HG03175 (cell line): Measurements from ENCODE around the gene EPB41.

Experiments
- ATAC-seq: cut with Tn5 transposase; IDR thresholded peaks from one replicate; pipeline ENCODE4 v1.9.1; 2021; ENCODE audit warnings: mild to moderate bottlenecking, moderate library complexity; ENCODE audit not compliant: unreplicated experiment

The EPB41 gene

GRCh38 chr1:28890836-28891235 lies 23.5 kb upstream of the EPB41 start:
- no peak for ATAC-seq

DNA sequence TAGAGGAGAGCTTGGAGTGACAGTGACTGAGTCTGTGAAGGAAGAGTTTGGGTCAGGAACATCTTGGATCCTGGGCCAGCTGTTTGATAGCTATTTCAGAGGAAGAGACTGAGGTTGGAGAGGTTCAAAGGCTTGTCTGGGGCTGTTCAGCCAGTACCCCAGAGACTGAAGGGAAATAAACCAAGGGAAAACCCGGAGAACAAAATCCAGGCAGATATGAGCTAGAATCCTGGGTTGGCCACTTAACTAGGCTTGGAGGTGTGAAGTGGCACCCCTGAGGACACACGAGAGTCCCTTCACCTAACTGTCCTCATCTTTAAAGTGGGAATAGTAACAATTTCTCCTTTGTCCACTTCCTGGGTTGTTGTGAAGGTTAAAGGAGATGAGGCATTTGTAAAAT lies 23.1 kb upstream of the EPB41 start:
- no peak for ATAC-seq

DNA sequence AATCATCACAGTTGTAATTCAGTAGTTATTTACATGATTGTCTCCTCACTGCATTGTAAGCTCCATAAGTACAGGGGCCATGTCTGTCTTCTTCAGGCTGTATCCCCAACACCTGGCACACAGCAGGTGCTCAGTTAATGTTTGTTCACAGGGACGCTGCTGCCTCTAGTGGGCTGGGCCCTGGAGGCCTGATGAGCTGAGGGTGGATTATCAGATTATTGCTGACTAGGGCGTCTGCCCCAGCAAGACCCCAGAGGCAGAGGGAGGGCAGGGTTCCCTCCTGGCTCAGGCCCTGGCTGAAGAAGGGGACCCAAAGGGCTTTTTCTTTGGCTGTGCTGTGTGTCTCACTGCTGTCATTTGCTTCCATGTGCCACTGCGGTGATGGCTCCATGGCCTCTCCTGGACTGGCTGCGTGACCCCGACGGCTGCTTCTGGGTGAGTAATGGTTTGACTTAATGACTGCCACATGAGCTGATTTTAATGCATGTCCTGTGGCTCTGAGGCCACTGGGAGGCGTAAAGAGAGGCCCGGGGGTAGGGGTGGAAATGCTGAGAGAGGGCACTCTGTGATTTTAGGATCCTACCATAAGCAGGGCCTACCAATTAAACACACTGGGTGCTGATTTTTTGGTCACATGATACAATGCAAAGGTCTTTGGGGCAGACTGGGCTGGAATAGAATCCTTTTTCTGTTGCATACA lies 20.8 kb upstream of the EPB41 start:
- ATAC-seq, result no peak

DNA sequence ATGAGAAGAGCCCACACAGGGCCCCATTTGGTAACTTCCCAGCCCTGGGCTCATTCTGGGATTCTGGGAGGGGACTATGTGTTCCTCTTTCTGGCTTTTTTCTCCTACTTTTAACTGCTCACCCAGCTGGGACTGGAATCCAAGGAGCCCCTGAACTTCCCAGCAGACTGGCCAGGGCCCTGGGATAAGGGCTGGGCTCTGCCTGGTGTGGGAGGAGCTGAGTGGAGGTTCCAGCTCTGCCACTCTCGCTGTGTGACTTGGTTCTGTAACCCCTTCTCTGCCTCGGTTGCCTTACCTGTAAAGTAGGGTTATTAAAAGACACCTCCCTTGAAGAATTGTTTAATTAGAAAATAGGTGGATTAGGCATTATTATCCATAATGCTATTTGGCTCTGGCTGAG lies 19.6 kb upstream of the EPB41 start:
- no peak for ATAC-seq

- ATAC-seq, result no peak
Observed at GRCh38 chr1:28895896-28896608, 18.3 kb upstream of the EPB41 start.

DNA sequence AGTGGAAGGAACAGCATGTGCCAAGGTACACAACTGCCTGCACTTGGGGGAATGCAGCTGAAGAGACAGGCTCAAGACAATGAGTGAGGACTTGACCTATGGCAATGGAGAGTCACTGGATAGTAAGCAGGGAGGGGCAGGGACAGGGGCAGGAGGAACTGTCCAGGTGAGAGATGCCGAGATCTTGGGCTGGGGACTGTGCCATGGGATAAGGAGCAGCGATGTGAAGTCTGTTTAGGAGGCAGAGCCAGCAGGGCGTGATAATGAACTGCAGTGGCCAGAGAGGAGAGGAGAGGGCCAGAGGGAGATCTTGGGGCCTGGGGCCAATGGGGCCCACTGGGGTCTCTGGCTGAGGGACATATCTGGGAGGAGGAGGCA lies 17.8 kb upstream of the EPB41 start:
- ATAC-seq, result no peak

- no peak for ATAC-seq
Observed at GRCh38 chr1:28897789-28898188, 16.6 kb upstream of the EPB41 start.

DNA sequence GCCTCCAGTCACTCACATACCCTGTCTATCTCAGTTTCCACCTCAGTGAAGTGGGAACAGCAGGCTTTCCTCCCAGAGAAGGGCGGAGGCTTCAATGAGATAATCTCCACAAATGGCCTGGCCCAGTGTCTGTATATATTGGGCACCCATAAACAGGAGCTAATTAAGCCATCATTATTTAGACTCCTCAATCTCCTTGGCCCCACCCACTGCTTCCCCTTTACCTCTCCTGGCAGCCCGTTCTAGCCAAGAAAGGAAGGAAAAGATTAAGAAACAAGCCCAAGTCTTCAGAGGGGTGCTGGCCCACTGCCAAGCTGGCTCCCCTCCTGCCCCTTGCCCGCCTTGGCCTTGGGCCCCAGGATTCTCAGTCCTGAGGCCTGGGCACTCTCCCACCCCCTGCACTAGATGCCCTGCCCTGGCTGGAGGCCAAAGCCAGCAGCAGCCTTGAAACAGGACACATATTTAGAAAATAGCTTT lies 15.9 kb upstream of the EPB41 start:
- ATAC-seq, result no peak

DNA sequence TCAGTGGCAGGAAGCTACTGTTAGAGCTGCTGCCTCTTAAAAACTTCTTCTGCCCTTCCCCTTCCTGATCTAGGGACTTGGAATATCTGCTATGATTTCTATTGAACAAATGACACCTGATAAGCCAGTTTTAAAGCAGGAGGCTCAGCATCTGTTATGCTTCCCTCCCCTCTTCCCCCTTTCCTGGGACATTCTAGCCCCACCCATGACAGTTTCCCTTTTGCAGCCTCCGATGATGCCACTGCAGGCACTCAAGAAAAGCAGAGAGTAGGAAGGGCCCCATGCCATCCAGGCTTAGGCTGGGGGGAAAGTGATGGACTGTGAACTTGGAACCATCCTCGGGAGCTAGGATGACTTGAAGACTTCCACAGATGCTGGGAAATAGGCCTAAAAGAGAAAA lies 15.1 kb upstream of the EPB41 start:
- no peak for ATAC-seq

DNA sequence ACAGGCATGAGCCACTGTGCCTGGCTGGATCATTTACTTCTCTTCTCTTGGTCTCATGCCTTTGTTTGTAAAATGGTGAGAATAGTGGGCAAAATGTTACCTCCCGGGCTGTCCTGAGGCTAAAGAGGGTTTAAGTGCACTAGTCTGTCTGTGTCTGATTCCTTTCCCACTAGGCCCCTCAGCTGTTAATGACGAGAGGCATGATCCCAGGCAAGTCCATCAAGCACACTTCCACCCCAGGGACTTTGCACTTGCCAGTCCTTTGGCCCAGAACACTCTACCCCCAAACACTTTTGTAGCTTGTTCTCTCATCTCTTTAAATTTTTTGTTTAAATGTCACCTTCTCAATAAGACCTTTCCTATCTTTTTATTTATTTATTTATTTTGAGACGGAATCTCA lies 13.8 kb upstream of the EPB41 start:
- no peak for ATAC-seq

- no peak for ATAC-seq
Observed at GRCh38 chr1:28902738-28903137, 11.6 kb upstream of the EPB41 start.

DNA sequence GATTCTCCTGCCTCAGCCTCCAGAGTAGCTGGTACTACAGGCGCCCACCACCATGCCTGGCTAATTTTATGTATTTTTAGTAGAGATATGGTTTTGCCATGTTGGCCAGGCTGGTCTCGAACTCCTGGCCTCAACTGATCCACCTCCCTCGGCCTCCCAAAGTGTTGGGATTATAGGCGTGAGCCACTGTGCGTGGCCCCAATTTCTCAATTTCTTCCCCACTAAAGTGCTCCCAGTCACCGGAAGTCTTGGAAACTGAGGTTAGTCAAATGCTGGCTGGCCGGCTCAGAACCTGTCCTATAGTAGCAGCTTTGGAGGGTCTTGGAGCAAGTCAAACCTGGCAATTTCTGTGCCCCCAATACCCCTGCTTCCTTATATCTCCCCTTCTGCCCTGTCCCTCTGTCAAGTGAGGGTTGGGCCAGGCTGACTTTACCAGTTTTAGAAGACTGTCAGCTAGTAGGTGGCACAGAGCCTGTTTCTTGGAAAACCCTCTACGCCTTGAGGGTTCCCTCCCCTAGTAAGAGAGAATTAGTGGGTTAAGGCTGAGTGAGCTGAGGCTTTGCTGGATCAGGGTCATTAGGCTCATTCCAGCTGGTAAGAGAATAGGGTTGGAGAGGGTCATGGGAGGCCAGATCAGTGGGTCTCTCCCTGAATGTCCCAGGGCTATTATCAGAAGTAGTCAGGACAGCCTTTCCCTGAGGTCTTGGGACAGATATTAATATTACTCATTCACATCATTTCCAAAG lies 8.3 kb upstream of the EPB41 start:
- ATAC-seq, result no peak

- ATAC-seq, result no peak
Observed at GRCh38 chr1:28909198-28909597, 5.2 kb upstream of the EPB41 start.

- ATAC-seq, result no peak
Observed at GRCh38 chr1:28910379-28911115, 3.8 kb upstream of the EPB41 start.

DNA sequence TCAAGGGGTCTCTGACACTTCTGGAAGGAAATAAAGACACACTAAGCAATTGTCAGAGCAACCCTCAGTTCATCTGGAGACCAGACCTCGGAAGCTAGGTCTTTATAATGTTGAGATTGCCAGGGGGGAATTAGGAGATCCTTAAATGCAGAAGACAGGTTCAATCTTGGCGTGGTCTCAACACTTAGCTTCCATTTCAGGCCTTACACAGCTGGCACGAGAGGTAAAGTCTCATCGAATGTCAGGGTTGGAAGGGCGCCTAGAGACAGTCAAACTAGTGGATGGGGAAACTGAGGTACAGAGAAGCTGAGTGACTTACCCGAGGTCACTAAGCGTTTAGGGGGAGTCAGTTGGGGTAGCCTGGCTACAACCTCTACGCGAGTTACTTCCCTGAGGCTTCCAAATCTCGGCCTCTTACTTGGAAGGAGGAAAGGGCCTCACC lies 562 bp upstream of the EPB41 start:
- ATAC-seq, result no peak

DNA sequence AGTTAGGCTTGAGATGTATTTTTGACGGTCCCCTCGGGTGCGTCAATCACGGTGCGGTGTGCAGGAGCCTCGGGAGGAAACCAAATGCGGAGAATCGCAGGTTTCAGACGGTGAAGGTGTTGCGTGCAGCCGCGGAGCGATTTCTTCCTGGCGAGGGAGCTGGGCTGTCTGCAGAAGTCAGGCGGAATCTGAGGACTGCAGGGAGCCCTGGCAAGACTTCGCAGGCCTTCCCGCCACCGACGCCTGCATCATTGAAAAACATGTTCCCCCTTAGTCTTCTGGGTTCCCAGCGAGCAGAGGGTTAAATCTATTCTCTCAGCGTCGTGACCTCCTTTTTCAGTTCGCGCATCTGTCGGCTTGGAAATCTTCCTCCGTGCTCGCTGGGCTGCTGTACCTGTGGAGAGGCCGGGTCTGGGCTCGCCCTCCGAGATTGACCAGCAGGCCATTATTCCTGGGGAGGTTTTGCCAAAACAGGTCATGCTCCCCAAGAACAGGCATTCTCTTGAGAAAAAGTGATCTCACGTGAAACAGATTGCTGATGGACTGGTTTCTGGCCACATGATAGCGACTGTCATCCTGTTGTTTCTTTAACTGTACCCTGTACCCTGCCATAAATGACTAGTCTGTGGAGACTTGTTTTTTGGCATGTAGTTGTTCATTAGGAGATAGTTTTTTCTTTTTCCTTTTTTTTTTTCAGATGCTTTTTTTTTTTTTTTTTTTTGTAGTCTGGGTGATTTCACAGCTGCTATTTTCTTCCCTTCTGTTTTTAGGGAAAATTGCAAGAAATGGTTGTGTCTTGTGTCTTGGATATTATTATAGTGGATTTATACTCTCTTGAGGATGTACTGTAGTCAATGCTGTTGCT lies 894 bp downstream of the EPB41 start:
- ATAC-seq, result no peak

GRCh38 chr1:28917757-28918118 lies 3.4 kb downstream of the EPB41 start:
- ATAC-seq, result no peak

DNA sequence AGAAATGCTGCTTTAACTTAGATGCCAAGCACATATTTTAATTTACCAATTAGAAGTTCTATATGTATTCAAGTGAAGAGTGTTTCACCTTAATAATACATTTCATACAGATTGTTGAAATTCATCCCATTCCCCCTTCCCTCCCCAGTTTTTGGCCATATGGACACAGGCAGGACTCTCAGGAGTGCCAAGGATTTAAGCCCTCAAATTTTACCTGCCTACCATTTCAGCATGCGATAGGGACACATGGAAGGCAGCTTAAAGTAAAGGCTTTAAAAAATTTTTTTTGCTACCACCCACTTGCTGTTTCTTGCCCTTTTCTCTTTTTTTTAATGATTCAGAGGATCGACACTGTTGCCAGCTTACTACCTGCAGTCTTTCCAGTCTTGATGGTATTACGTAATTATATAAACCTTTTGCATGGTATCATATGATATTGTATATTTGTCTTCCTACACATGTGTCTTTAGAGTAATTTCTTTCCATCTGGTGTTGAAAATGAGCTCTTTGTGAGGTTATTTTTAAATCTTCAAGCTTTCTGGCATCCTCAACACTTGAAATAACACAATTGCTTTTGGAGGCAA lies 7.0 kb downstream of the EPB41 start:
- no peak for ATAC-seq

DNA sequence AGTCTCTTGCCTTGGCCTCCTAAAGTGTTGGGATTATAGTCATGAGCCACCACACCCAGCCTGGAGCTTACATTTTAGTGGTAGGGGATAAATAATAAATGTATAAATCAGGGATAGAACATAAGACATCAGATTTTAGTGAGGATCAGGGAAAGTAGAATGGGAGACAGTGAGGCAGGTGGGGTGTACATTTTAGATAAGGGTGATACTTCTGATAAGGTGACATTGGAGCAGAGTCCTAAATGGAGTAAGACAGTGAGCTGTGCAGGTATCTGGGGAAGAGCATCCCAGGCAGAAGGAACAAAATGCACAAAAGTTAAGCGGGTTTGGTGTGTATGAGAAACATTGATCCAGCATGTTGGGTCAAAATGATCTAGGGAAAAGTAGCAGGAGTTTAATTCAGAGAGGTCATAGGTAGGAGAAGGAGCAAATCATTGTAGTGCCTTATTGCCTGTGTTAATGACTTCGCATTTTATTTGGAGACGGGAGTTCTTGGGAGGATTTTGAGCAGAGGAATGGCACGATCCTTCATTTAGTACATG lies 11.1 kb downstream of the EPB41 start:
- no peak for ATAC-seq
